Choroid plexus epithelial cell (primary cell): ENCODE results near the gene SEC61A2.
A peak's percentile ranks its signal among the peaks of the same experiment; 100 is the strongest.

Experiments used
- DNase-seq: peaks from one replicate; pipeline ENCODE4 v3.0.0-alpha.2; 2010; ENCODE audit warnings: low read depth
- H3K4me3 ChIP-seq: 2 replicates; pipeline ENCODE4 v1.5.1; 2011; ENCODE audit warnings: low read depth, mild to moderate bottlenecking, control low read depth, low read length, moderate library complexity
- TF ChIP-seq, protein P1 (sequence below): conservative IDR thresholded peaks from 2 replicates; pipeline ENCODE4 v1.5.1; 2011; ENCODE audit warnings: low read depth, mild to moderate bottlenecking, control low read depth, inconsistent platforms, low read length, moderate library complexity

Gene SEC61A2

DNA sequence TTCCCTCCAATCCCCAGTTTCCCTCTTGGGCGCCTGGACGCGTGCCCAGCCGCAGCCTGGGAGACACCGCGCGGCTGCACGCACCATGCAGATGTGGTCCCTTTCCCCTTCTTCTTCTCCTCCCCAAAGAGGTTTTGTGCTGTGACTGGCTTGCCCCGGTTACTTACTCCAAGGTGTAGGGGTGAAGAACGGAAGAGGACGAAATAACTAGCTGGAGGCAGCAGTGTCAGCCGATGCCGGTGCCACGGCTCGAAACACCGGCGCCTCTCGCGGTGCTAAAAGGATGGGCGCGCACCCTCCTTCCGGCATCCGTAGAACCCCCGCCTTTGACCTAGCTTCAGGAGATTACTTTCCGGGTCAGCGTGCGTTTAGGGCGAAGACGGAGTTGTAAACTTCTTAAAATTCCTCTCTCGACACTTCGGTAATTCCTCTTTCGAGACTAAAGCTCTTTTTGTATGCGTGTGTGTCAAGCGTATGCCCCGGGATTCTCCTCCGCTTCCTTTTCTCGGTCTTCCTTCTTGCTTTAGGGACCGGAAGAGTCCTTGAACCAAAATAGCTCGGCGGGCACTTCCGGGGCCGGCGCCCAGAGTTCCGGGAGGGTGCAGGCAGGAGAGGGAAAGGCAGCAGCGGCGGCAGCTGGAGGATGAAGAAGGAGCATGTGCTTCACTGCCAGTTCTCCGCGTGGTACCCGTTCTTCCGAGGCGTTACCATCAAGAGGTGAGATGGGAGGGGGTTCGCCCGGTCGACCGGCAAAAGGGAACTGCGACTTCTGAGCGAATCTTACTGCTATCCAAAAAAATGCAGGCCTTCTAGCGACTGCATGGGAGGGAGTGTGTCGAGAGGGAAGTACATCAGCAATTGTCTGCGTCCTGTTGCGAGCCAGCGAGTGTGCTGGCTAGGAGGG, 66.4 kb downstream of the SEC61A2 start, which contains the start of the genes CDC123 and NUDT5:
CDC123 (plus strand) TSS at position 586 of the 904 bp plus-strand sequence; CDS start at position 644, 58 bp downstream.
NUDT5 (minus strand) TSS at position 289 of the 904 bp plus-strand sequence. CDS start 9,600 bp downstream, outside the sequence.
- TF ChIP-seq, protein P1, sequence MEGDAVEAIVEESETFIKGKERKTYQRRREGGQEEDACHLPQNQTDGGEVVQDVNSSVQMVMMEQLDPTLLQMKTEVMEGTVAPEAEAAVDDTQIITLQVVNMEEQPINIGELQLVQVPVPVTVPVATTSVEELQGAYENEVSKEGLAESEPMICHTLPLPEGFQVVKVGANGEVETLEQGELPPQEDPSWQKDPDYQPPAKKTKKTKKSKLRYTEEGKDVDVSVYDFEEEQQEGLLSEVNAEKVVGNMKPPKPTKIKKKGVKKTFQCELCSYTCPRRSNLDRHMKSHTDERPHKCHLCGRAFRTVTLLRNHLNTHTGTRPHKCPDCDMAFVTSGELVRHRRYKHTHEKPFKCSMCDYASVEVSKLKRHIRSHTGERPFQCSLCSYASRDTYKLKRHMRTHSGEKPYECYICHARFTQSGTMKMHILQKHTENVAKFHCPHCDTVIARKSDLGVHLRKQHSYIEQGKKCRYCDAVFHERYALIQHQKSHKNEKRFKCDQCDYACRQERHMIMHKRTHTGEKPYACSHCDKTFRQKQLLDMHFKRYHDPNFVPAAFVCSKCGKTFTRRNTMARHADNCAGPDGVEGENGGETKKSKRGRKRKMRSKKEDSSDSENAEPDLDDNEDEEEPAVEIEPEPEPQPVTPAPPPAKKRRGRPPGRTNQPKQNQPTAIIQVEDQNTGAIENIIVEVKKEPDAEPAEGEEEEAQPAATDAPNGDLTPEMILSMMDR: no peak
- peak within 1 kb of the TSS; percentile 92 for H3K4me3 ChIP-seq
- peak; percentile 93 for DNase-seq

DNA sequence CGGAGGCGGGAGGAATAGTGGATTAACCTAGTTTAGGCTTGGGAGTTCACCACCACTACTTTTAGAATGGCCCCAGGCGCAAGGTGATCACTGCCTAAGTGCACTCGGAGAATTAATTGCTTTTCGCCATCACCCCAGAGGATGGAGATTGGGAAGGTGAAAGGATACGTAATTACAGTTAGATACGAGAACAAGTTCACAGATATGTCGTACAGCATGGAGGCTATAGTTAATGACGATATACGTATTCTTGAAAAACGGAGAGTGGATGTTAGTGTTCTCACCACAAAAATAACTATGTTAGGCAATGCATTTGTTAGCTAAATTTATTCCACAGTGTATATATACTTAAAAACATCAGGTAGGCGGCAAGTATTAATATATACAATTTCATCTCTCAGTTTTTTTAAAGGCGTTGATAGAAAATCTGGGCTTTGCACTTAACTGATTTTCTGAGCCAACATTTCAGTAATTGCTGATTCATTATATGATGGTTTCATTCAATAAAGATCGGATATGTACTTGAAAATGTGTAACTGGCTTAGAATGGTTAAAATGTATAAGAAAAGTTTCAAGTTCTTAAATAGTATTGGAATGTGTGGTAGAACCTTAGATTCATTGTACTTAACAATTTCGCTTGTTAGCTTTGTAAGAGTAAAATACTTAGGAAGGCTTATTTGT, 67.2 kb downstream of the SEC61A2 start:
- peak overlapping the region; percentile 92 for H3K4me3 ChIP-seq
- TF ChIP-seq, protein P1: no peak
- no peak for DNase-seq

DNA sequence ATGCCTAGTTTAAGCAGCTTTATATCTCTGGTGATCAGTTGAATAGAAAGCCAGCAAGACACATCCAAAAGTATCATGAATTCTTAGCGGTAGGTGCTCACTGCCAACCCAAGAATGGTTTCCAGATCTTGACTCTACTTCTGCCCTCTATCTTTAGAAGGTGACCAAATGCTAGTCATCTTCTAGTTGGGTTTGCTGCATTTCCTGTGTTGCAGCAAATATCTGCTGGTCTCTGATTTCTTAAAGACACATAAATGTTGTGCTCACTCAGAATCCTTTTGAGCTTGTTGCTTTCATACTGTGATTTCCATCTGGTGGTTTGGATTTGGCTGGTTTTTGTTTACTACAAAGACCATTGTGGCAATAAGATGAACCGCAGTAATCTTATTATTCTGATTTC, 68.7 kb downstream of the SEC61A2 start:
- no peak for DNase-seq
- TF ChIP-seq, protein P1: no peak

DNA sequence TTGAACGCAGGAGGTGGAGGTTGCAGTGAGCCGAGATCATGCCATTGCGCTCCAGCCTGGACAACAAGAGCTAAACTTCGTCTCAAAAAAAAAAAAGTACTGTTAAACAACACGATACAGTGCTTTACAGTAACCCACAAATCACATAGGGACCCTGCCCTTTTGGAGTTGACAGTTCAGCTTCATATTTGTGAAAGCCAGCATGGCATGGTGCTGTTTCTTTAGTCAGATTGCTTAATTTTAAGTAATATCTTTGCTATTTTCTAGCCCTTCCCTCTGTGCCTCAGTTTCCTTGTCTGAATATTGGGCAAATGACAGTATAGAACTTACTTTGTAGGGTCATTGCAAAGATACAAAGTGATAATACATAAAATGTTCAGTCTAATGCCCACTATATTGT, 71.4 kb downstream of the SEC61A2 start:
- no peak overlapping the region for H3K4me3 ChIP-seq
- no peak for DNase-seq
- TF ChIP-seq, protein P1: no peak

More for the DNA sequence above, 68.7 kb downstream of the SEC61A2 start:
- H3K4me3 ChIP-seq: no peak overlapping the region

DNA sequence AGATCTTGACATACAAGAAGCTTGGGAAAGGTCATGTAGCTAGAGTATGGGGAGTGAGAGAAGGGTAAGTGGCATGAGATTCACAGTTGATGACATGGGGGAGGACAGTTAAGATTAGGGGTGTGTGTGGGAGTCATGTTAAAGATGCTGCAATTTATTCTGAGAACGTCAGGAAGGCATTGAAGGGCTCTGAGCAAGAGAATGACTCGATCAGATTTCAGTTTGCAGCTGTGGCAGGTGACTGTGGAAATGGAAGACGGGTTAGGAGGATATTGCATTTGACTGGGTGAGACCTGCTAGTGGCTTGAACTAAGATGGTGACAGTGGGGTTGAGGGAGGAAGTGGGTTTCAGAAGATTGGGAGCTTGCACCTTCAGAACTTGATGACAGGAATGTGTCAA, 72.1 kb downstream of the SEC61A2 start:
- TF ChIP-seq, protein P1: no peak
- H3K4me3 ChIP-seq: no peak overlapping the region
- DNase-seq: no peak

DNA sequence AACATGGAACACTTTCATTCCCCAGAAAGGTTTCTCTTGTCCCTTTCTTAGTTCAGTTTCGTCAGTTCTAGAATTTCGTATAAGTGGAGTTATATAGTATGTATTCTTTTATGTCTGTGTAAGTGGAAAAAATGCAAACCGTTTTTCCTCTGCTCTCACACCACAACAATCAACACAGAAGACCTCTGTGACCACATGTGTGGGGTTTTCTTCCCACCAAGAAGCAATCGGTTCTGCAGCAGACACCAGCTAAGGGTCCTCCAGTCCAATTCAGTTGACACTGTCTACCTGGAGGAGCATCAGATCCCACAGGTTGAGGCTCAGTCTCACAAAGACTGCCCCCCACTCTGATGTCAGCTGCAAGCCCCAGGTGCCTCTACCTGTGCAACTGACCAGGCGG, 72.7 kb downstream of the SEC61A2 start:
- H3K4me3 ChIP-seq: no peak overlapping the region
- TF ChIP-seq, protein P1: no peak
- no peak for DNase-seq
